ENCODE data around the gene SLC2A11.

SLC2A11 gene

DNA sequence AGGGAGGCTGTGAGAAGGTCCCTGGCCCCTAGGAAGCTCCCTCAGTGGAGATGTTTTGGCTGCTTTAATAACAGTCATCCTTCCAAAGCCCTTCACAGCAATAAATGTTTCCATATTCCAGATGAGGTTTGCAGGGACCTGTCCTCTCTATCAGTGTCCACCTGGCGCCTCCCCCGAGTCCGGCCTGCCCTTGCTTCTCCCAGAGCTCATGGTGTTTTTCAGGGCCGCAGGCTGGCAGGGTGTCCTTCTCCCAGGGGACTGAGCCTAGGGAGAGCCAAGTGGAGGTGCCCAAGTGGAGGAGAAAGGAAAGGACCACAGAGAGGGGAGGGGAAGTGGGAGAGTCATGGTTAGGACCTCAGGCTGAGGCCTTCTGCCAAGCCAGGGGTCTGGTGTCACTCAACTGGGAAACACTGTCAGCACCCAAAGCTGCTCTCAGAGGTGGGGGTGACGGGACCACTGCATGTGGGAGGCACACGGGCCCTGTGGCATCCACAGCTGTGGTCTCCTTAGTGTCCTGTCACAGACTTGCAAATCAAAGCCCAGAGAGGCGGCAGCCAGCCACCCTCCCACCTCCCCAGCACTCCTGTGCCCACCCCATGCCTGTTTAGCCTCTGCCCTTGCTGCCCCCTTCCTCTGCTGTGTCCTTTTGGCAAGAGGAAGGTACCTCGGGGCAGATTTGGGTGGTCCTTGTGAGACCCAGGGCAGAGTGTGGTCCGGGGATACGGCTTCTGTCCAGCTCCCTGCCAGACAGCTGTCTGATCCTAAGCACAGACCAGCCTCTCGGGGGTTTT, 25.3 kb upstream of the SLC2A11 start:
- no peak for DNase-seq

DNA sequence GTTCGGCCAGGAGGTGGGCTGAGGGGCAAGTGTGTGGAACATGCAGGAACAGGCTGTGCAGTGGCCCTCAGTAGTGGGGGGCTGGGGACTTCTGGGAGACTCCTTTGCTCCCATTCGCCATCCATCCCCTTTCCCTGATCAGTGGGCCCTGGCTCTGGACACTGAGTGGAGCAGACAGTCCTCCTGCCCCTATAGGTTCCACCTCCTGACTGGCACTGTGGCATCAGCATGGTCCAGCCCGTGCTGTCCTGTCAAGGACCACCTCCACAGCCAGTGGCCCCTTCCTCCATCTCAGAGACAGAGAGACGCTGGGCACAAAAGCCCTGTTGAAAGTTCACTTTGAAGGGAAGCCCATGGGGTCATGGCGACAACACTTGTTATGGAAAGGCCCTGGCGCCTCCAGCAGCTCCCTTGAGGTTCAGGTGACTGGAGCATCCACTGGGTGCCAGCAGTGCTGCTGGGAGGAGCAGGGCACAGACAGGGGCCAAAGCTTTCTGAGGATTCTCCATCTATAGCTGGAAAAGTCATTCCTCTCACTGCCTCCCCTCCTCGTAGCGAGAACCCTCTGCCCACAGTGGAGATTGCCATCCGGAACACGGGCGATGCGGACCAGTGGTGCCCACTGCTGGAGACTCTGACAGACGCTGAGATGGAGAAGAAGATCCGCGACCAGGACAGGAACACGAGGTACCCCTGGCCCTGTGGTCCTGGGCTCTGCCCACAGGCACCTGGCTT, 24.5 kb upstream of the SLC2A11 start:
- DNase-seq: no peak

DNA sequence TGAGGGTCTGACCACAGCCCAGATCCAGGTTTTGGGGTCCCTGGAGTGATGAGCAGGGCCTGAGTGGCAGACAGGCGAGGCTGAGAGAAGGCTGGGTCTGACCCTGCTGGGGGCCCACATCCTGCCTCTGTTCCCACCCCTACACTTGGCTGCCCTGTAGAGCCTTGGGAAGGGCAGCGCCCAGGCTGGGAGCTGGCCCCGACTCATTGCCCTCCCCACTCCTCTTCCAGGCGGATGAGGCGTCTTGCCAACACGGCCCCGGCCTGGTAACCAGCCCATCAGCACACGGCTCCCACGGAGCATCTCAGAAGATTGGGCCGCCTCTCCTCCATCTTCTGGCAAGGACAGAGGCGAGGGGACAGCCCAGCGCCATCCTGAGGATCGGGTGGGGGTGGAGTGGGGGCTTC, 23.8 kb upstream of the SLC2A11 start:
- DNase-seq: no peak

DNA sequence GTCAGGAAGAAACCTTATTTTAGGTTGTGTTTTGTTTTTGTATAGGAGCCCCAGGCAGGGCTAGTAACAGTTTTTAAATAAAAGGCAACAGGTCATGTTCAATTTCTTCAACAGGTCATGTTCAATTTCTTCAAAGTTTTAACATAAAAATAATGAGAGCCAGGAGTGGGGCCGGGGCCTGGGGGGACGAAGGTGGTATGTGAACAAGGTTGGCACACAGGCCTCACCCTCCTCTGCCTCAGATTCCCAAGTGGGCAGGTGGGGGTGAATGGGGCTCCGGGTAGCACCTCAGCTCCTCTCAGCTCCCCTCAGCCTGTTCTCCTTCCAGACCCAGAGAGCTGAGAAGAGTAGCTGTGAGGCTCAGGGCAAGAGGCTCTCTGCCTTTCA, 23.3 kb upstream of the SLC2A11 start:
- no peak for DNase-seq

DNA sequence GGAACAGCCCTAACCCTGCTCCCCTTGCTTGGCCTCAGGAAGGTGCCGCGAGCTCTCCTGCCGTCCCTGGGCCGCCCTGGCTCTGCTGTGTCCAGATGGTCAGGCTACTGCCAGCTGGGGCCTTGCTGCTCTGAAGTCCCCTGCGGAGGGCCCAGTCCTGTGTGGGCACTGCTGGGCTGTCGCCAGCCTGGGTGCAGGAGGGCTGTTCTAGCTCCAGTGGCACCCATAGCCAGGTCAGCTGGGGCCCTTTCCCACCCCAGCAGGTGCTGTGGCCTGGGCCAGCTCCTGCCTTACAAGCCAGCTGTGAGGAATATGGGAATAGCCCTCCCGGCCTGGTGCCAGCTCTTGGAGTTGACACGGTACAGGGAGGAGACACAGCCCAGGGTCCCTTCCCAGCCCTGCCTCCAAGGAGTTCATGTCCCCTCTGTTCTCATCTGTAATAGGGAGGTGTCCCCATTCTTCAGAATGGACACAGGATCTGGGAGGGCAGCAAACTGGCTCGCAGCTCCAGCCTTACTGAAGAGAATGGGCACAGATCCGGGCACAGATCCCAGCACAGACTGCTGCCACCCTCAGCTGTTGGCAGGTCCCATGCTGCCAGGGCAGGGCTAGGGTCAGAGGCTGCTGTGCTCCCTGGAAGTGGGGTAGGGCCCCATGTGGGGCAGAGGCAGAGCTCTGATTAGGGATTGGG, 22.7 kb upstream of the SLC2A11 start:
- DNase-seq: no peak

DNA sequence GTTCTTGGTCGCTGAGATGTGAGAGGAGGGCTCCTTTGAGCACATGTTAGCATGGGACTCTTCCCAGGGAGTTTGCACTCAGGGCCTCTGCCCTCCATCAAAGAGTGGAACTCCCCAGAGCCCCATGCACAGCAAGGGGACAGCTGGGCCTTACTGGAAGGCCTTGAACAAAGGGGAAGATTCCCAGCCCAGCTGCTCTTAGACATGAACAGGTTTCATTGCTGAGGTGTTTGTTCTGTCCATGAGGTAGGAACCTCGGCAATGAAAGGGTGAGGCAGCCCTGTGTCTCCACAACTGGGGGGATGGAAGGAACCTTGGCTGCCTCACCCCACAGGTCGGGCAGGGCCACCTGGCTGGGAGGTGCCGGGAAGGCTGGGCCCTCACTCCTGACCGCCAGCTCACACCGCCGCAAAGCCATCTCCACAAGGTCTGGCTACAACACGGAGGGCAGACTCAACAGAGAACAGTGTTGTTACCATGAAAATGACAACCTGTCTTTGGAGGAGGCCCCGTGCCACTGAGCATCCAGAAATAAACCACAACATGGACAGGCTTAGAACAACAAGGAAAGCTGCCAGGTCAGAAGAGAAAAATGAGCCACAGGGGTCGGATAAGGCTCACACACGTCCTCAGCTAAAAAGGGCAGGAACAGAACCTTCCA, 22.1 kb upstream of the SLC2A11 start:
- DNase-seq: no peak

DNA sequence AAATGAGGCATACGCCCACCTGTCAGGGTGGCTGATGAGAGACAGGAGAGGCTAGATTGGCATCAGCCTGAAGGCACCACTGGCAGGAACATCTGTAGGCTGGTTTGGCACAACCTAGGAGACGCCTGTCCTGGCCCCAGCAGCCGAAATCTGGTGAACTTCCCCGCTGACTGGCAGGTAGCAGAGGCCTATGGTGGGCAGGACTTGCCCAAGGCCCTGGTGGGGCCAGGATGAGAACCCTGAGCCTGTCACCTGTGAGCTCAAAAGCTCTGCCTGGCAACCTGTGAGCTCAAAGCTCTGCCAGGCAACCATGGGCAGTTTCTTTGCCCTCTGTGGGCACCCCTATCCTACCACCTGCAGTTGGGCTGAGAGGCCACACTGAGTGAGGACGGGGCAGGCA, 21.4 kb upstream of the SLC2A11 start:
- no peak for DNase-seq

DNA sequence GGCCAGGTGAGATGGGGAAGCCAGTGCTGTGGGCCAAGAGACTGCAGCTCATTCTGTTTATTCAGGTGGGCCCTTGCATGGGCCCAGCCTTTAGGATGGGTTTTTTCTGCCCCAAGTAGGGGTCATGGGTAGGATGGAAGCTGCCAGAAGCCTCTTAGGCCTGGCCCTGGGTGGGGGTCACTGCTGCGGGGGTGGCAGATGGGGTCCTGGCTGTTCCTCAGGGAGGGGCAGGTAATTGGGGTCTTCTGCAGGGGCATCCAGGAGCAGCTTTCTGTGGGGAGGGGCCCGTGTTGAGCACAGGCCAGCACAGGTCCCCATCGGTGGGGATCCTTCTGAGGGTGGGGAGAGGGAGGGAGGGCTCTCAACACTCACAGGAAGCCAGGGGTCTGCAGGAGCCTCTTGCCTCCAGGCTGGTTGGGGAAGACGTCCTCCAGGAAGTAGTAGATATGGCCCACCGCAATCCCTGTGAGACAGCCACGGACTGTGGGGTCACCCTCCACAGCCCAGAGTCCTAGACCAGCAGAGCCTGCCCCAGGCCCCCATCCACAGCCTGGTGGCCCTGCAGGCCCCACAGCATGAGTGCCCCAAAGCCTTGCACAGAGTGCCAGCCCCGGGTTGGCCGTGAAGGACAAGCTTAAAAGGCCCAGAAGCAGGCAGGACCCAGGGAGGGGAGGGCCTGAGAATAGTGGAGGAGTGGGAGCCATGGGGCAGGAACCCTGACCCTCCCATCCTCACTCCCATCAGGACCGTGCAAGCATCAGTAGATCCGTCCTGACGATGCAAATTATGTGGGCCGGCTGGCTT, 20.8 kb upstream of the SLC2A11 start:
- no peak for DNase-seq

DNA sequence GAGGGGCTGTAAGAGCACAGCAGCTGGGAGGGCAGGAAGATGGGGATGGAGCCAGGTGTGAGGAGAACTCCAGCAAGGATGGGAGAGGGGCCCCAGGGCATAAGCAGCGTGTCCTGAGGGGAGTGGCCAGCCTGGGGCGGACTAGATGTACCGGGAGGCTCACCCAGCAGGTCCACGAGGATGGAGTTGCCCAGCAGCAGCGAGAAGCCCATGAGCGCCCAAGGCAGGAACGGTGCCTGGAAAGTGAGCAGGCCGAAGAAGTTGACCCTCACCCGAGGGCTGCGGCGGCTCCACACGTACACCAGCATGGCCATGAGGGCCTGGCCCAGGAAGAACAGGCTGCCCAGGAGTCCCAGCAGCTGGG, 20.2 kb upstream of the SLC2A11 start:
- no peak for DNase-seq

DNA sequence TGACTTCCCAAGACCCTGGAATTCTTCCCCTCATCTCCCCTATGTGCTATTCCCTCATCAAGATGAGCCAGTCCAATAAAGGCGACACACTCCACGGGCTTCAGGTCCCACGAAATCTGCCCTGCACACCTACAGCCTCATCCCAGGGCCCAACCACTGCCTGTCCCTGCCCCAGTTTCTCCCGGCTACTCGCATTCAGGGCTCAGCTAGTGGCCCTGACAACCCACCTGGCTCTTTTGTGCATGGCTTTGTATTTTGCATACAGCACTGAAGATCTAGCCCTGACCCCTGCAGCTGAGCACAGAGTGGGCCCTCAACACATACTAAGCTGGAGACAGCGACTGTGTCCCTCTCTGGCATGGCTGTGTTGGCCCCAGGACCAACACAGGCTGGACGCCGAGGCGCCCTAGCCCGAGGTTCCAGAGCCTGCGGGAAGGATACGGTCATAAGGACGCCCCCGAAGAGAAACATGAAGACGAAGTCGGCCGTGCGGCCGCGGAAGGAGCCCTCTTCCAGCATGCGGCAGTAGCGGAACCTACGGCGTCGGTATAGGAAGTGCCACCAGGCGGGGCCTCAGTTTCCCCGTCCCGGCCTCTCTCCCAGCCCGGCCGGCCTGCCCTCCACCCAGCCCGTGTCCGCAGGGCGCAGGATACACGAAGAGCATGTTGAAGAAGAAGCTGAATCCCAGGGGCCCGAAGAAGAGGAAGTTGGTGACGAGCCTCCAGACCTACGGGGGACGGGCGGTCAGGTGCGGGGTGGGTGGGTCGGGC, 19.6 kb upstream of the SLC2A11 start:
- DNase-seq: no peak

DNA sequence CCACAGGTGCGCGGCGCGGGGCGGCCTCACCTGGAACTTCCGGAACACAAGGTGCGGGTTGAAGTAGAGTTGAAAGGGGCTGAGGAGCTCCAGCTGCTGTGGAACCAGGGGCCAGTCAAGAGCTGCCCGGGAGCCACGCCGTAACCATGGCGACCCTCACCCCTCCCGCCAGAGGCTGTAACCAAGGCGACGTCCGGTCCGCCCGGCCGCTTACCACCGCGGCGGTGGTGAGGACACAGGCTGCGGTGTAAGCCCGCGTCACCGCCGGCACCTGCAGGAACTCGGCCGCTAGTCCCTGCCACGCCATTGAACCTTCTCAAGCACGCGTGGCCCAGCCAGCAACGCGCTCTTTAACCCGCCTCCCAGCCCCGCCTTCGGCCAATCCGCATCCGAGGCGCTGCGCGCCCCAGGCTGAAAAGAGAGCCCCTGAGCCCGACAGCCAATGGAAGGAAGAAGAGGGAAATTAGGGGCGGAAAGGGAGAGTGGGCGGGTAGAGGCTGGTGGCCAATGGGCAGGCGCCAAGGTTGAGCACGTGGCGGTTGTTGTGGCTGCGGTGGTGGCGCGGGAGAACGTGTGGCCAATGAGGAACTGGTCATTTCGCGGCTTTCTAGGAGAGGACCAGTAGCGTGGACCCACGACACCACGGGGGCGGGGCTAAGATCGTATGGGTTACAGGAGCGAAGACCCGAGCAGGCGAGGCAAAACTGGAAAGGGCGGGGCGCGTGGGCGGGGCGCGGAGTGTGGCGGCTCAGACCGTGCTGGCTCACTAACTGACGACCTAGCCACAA, 18.8 kb upstream of the SLC2A11 start, which contains the start of gene DERL3:
Gene DERL3 (minus strand): TSS at position 326 of the 788 bp plus-strand sequence. CDS start 19 bp downstream, at position 307.
- DNase-seq: peak; percentile 94

DNA sequence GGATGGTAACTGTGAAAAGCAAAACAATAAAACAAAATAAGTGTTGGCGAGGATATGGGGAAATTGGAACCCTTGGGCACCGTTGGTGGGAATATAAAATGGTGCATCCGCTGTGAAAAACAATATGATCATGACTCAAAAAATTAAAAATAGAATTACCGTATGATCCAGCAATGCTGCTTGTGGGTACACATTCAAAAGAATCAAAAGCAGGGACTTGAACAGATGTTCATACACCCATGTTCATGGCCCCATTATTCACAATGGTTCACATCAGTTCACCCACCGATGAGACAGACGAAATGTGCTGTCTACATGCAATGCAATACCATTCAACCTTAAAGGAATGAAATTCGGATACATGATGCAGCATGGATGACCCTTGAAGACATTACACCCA, 17.6 kb upstream of the SLC2A11 start:
- no peak for DNase-seq

DNA sequence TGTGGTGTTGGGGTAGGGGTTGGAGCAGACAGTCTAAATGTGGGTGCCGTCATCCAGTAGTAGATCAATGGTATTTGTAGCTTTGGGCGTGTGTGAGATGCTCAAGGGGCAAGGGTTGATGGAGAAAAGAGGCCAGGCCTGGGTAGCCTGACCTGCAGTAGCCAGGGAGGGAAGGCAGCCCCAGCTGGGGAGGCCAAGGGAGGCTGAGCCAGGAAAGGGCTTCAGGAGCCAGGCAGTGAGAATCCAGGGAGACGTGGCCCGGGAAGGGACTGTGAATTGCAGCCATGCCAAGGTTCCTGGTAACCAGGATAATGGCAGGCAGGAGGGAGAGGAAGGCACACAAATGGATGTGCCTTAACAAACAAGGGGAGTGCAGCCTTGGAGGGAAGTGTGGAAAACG, 16.4 kb upstream of the SLC2A11 start:
- no peak for DNase-seq

DNA sequence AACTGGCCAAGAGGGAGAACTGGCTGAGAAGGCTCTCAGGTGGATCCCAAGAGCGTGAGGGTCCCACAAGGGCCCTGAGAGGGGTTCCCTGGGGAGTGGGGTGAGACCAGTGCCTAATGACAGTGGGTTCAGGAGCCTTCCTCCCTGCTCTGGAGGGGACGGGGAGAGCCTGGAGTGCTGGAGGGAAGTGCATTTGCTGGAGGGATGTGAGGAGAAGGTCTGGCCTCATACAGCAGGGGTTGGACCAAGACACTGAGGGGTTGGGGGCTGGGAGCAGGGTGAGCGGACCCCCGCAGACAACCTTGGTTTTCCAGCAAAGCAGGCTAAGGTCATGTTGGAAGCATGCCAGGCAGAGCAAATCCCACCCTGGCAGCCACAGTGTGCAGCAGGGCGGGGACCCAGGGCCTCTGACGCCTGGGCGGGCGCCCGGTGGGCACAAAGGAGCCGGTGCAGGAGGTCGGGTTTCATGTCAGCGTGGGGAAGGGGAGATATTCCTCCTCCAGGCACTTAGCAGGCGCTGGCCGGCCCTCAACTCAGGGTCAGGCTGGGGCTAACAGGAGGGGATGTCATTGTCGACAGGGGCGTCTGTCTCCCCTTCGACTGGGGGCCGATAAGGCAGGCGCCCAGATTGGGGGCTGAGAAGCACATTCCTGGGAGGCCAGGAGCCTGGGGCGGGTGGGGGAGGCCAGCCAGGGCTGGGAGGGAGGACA, 15.8 kb upstream of the SLC2A11 start:
- no peak for DNase-seq

DNA sequence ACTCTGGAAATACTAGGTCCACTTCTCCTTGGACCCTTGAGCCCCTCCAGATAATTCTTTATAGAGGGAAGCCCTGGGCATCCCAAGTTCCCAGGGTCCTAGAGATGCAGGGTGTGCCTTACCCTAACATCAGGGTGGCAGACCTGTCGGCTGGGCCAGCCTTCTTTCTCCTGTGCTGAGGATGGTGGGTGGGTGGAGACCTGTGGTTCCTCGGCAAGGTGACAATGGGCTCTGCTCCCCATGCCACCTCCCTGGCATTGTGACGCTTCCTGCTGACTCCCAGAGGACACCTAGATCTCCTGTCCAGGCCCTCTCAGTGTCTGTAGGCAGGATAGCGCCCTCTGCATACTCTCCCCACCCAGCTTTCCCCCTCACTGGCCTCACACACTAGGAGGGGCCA, 15.1 kb upstream of the SLC2A11 start:
- DNase-seq: no peak

DNA sequence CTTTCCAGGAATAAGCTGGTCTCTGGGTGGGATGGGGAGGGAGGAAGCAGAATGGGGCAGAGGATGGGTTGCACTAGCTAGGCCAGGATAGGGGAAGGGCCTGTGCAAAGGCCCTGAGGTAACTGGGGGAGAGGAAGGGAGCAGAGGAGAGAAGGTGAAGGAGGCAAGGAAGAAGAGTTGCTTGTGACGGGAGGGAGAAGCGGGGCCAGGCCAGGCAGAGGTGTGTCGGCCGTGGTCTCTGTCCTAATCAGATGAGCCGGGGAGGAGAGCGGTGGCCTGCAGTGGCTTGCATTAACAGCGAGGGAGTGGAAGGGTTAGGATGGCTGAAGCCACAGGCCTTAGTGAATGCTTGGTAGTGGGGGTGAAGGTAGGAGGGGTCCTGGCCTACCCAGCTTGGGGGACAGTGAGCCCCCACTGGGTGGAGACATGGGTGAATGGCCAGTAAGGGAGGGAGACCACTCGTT, 12.9 kb upstream of the SLC2A11 start:
- no peak for DNase-seq

DNA sequence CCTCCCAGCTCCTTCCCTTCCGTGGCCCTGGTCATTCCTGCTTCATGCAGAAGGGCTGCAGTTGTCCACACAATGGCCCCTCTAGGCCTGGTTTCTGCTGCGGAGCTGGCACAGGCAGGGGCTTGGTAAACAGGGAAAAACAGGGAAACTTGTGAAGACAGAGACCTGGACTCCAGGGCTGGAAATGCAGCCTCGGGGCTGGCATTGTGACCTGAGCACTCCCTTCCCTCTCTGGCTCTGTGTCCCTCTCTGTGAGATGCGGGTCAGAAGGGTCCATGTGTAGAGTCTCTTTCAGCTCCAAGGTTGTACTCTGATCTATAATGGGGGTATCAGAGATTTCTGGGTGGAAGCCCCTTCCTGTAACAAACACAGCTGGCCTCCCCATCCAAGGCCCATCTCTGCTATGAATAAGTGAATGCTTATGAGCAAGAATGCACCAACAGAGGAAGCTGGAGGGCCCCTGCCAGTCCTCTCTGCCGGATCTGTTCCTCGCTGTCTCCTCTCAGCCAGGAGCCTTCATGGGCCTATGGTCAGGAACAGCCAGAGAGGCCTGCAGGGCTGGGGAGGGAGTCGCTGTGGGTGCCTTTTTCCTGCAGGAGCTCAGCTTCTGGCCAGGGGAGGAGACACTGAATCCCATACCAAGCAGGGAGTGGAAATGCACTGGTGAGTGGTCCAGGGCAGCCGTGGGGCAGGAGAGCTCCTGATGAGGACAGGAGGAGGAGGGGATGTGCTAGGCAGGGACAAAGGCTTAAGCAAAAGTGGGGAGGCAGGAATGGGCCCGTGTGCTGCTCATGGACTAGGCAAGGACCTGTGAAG, 12.2 kb upstream of the SLC2A11 start:
- DNase-seq: no peak

DNA sequence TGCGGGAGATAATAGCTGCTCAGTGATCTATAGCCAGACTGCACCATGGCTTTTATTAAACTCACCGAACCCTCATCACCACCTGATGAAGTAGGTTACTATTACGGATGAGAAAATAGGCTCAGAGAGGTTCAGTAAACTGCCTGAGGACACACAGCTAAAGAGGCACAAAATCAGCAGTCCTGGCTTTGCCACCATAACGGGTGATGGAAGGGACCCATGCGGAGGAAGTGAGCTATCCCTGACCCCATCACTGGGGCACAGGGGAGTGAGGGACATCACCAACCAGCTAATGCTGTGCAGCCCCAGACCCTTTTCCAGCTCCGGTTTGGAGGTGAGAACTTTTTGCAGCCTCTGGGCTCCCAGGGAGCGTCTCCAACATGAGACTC, 11.6 kb upstream of the SLC2A11 start:
- DNase-seq: no peak

DNA sequence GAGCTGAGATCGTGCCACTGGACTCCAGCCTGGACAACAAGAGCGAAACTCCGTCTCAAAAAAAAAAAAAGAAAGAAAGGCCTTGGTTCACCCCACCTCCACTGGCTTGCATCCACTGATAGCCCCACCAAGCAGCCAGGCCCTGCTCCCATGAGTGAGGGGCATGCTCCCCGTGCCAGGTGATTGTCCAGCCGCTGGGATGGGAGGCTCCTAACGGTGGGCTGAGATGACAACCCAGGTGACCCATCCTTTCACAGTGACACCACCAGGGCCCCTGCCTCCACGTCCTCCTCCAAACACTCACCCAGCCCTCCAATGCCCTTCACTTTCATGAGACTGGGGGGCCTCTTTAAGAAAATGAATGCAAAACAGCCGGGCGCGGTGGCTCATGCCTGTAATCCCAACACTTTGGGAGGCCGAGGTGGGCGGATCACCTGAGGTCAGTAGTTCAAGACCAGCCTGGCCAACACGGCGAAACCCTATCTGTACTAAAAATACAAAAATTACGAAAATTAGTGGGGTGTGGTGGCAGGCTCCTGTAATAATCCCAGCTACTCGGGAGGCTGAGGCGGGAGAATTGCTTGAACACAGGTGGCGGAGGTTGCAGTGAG, 10.3 kb upstream of the SLC2A11 start:
- DNase-seq: no peak

Data from NCI-H1417 treated with DMSO at 0.1 percent for 48 hours (cell line).